ENCODE results near the gene UPF3B. TPM values are rescaled to one million over a fixed set of nuclear protein-coding genes. Genes with fewer than 3 reads are reported as not detected.
A peak's percentile ranks its signal among the peaks of the same experiment; 100 is the strongest.

UPF3B gene
- total RNA-seq, 1 donor from 2014 or later, result 3.5 TPM

- no peaks in the 10 kb centered on the region for H3K36me3 ChIP-seq
- peak overlapping the region; percentile 56 for H3K4me3 ChIP-seq
- intact Hi-C loops (cut with micrococcal nuclease), result no loop called here
- H3K27ac ChIP-seq (replicated peaks), result no peak overlapping the region
- peak; percentile 62 for DNase-seq
- TF ChIP-seq CTCF (IDR thresholded peaks at IDR 0.05; ENCODE audit: borderline replicate concordance), result peak; percentile 59
- H3K9me3 ChIP-seq (replicated peaks), result no peaks in the 10 kb centered on the region
- no peaks in the 10 kb centered on the region for H3K27me3 ChIP-seq (ENCODE audit: low read depth)
- peaks cover 2% of the 10 kb centered on the region for H3K4me1 ChIP-seq
Measured at GRCh38 chrX:119887721-119888425, 35.1 kb upstream of the UPF3B start.

- H3K27ac ChIP-seq (replicated peaks), result no peak overlapping the region
- no peaks in the 10 kb centered on the region for H3K36me3 ChIP-seq
- DNase-seq, result no peak
- intact Hi-C loops (cut with micrococcal nuclease), result no loop called here
- TF ChIP-seq CTCF (IDR thresholded peaks at IDR 0.05; ENCODE audit: borderline replicate concordance), result no peak
- H3K9me3 ChIP-seq (replicated peaks), result no peaks in the 10 kb centered on the region
- H3K4me3 ChIP-seq, result no peak overlapping the region
- no peaks in the 10 kb centered on the region for H3K27me3 ChIP-seq (ENCODE audit: low read depth)
- peaks cover 2% of the 10 kb centered on the region for H3K4me1 ChIP-seq
Measured at GRCh38 chrX:119885554-119886428, 33.0 kb upstream of the UPF3B start.

GRCh38 chrX:119880552-119881437 lies 28.0 kb upstream of the UPF3B start:
- Histone ChIP-seq H3K4me3 (no peak overlapping the region), H3K36me3 (peaks cover 19% of the 10 kb centered on the region), H3K27me3 (ENCODE audit: low read depth) (no peaks in the 10 kb centered on the region), H3K27ac (replicated peaks) (no peak overlapping the region), H3K9me3 (replicated peaks) (no peaks in the 10 kb centered on the region), H3K4me1 (no peaks in the 10 kb centered on the region)
- intact Hi-C loops (cut with micrococcal nuclease), result no loop called here
- TF ChIP-seq CTCF (IDR thresholded peaks at IDR 0.05; ENCODE audit: borderline replicate concordance), result peak; percentile 59
- DNase-seq, result no peak

- Histone ChIP-seq H3K27ac (replicated peaks) (no peak overlapping the region), H3K9me3 (replicated peaks) (no peaks in the 10 kb centered on the region), H3K4me3 (no peak overlapping the region), H3K36me3 (peaks cover 24% of the 10 kb centered on the region), H3K4me1 (no peaks in the 10 kb centered on the region), H3K27me3 (ENCODE audit: low read depth) (no peaks in the 10 kb centered on the region)
- DNase-seq, result no peak
- intact Hi-C loops (cut with micrococcal nuclease), result no loop called here
- no peak for TF ChIP-seq CTCF (IDR thresholded peaks at IDR 0.05; ENCODE audit: borderline replicate concordance)
Measured at GRCh38 chrX:119880076-119880475, 27.3 kb upstream of the UPF3B start.

GRCh38 chrX:119878740-119879139 lies 26.0 kb upstream of the UPF3B start:
- Histone ChIP-seq H3K27ac (replicated peaks) (no peak overlapping the region), H3K27me3 (ENCODE audit: low read depth) (no peaks in the 10 kb centered on the region), H3K9me3 (replicated peaks) (no peaks in the 10 kb centered on the region), H3K4me3 (no peak overlapping the region), H3K4me1 (peaks cover 1% of the 10 kb centered on the region), H3K36me3 (peaks cover 24% of the 10 kb centered on the region)
- no peak for DNase-seq
- no peak for TF ChIP-seq CTCF (IDR thresholded peaks at IDR 0.05; ENCODE audit: borderline replicate concordance)
- intact Hi-C loops (cut with micrococcal nuclease), result no loop called here
